Fibroblast of lung (primary cell): ENCODE results near the gene TRAM2.

Experiments used
- EZH2 ChIP-seq: IDR thresholded peaks from 2 replicates; pipeline ENCODE4 v1.5.1; 2012; ENCODE audit warnings: low read length, control low read depth, mild to moderate bottlenecking; ENCODE audit errors: missing control alignments
- TF ChIP-seq, protein P1 (sequence below), 2 donors: IDR thresholded peaks in 1 of 2; conservative IDR thresholded peaks in 1 of 2; 1 replicate in 1 of 2; 2 replicates in 1 of 2; pipeline ENCODE4 v1.5.1; 2011 to 2012; ENCODE audit warnings: low read length in 2 of 2, control low read depth in 1 of 2, inconsistent platforms in 1 of 2, low read depth in 1 of 2, mild to moderate bottlenecking in 1 of 2

DNA sequence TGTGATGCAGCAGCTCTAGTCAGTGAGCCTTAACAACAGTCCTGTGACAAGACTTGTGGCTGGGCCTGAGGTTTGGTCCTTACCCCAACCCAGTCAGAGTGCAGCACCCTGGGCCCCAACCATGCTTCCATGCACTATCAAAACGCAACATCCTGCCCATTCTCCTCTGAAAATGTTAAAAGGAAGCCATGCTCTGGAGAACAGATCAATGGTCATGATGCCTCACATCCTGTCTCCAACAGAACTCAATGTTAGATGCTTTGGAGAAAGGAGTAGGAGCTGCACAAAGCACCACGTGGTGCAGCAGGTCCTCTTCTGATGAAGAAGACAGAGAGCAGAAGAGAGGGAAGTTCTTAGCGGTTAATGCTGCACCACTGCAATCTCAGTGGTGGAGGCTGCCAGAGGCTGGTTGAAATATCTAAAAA, 41.9 kb downstream of the TRAM2 start:
- TF ChIP-seq, protein P1, sequence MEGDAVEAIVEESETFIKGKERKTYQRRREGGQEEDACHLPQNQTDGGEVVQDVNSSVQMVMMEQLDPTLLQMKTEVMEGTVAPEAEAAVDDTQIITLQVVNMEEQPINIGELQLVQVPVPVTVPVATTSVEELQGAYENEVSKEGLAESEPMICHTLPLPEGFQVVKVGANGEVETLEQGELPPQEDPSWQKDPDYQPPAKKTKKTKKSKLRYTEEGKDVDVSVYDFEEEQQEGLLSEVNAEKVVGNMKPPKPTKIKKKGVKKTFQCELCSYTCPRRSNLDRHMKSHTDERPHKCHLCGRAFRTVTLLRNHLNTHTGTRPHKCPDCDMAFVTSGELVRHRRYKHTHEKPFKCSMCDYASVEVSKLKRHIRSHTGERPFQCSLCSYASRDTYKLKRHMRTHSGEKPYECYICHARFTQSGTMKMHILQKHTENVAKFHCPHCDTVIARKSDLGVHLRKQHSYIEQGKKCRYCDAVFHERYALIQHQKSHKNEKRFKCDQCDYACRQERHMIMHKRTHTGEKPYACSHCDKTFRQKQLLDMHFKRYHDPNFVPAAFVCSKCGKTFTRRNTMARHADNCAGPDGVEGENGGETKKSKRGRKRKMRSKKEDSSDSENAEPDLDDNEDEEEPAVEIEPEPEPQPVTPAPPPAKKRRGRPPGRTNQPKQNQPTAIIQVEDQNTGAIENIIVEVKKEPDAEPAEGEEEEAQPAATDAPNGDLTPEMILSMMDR (conservative IDR thresholded peaks at IDR 0.05 in 1 of 2, IDR thresholded peaks at IDR 0.05 in 1 of 2; ENCODE audit: low read depth in 1 of 2, low read length in 2 of 2) = no peak
- no peak for TF ChIP-seq EZH2
